CD4-positive, alpha-beta memory T cell (primary cell): ENCODE results near the gene TBL1XR1. TPM values are rescaled to one million over a fixed set of nuclear protein-coding genes. Genes with fewer than 3 reads are reported as not detected.

Experiments used
- CTCF ChIA-PET: fragments of 350-600 bp; sonication (Branson Sonifier 250); formaldehyde crosslinking; loops from one replicate; lab custom pipeline; 2021; ENCODE audit warnings: inconsistent platforms; ENCODE audit not compliant: partially characterized antibody; lab: Charles Lee
- POLR2A ChIA-PET: fragments of 350-600 bp; sonication (Branson Sonifier 250); formaldehyde crosslinking; loops from one replicate; lab custom pipeline; 2021; ENCODE audit not compliant: partially characterized antibody; lab: Charles Lee
- DNase-seq, 5 donors: peaks; one replicate each; pipeline versions ENCODE4 v3.0.0 to v3.0.0-alpha.2; 2020 to 2022; ENCODE audit warnings: mixed read lengths in 1 of 5
- H3K27ac ChIP-seq: one replicate; pipeline ENCODE4 v1.7.0; 2013; ENCODE audit warnings: low read depth, low read length
- H3K27me3 ChIP-seq: 2 replicates; pipeline ENCODE4 v1.7.0; 2013; ENCODE audit warnings: mild to moderate bottlenecking, low read length, moderate library complexity; ENCODE audit not compliant: insufficient read depth
- H3K36me3 ChIP-seq: 2 replicates; pipeline ENCODE4 v1.7.0; 2013; ENCODE audit warnings: mild to moderate bottlenecking, low read length, moderate library complexity; ENCODE audit not compliant: insufficient read depth
- H3K4me1 ChIP-seq: 2 replicates; pipeline ENCODE4 v1.7.0; 2013; ENCODE audit warnings: mild to moderate bottlenecking, low read length, moderate library complexity; ENCODE audit not compliant: insufficient read depth
- H3K4me3 ChIP-seq, 2 donors: one replicate each; pipeline ENCODE4 v1.7.0; 2013; ENCODE audit warnings: low read length in 2 of 2, mild to moderate bottlenecking in 1 of 2
- H3K9me3 ChIP-seq, 2 donors: one replicate each; pipeline ENCODE4 v1.7.0; 2013; ENCODE audit warnings: low read length in 2 of 2, control low read depth in 1 of 2; ENCODE audit not compliant: control insufficient read depth in 1 of 2
- H3K27ac Mint-ChIP-seq, 7 donors: one replicate each; pipeline ENCODE4 v1.8.0; 2020 to 2021; ENCODE audit warnings: mixed read lengths in 7 of 7, mild to moderate bottlenecking in 6 of 7, inconsistent platforms in 3 of 7, moderate library complexity in 3 of 7
- H3K27me3 Mint-ChIP-seq, 2 donors: one replicate each; pipeline ENCODE4 v1.8.0; 2020 to 2021; ENCODE audit warnings: mixed read lengths in 2 of 2
- H3K36me3 Mint-ChIP-seq, 2 donors: one replicate each; pipeline ENCODE4 v1.8.0; 2020 to 2021; ENCODE audit warnings: mixed read lengths in 2 of 2, inconsistent platforms in 1 of 2, mild to moderate bottlenecking in 1 of 2
- H3K4me1 Mint-ChIP-seq, 4 donors: one replicate each; pipeline ENCODE4 v1.8.0; 2020 to 2021; ENCODE audit warnings: mixed read lengths in 4 of 4, mild to moderate bottlenecking in 1 of 4
- H3K4me3 Mint-ChIP-seq, 8 donors: one replicate each; pipeline ENCODE4 v1.8.0; 2020 to 2021; ENCODE audit warnings: mixed read lengths in 8 of 8, mild to moderate bottlenecking in 7 of 8, moderate library complexity in 6 of 8, inconsistent platforms in 3 of 8
- H3K9me3 Mint-ChIP-seq, 8 donors: one replicate each; pipeline ENCODE4 v1.8.0; 2020 to 2021; ENCODE audit warnings: mixed read lengths in 8 of 8, mild to moderate bottlenecking in 5 of 8, inconsistent platforms in 3 of 8, moderate library complexity in 1 of 8
- intact Hi-C: fragments of 100-400 bp; cut with micrococcal nuclease; formaldehyde crosslinking; loops from one replicate; pipeline ENCODE4 v1.15.1; 2023
- polyA plus RNA-seq, 2 donors: library from polyadenylated mRNA; unstranded; fragments of 300-500 nt; fragmentation: Illumina TruSeq; gene quantifications; one replicate each; pipeline ENCODE4 v1.2.3, GENCODE V29; 2021
- total RNA-seq, 2 experiments: library from RNA; stranded (reverse); gene quantifications; one replicate each; pipeline ENCODE4 v1.2.3, GENCODE V29; 2021

Gene TBL1XR1
- total and polyA plus RNA-seq, 4 experiments from 2014 or later, result 20.1 to 172 (median 100) TPM

DNA sequence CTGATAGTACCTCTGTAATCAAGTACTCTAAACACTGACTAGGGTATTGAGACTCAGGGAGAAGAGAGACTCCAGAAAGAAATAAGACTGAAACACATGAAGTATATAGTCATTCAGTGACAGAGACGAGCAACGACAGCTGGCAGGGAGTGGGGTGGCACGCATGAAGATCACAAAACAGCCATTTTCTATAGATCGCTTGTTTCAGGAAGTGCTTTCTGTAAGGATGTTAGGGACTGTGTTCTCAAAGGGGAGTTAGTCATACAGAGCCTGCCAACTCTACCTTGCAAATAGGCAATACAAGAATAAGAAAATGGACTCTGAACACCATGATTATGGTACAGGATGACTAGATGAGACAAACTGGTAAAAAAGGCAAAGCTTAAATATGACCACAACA lies 139.5 kb downstream of the TBL1XR1 start:
- Histone ChIP-seq H3K27ac (no peak overlapping the region), H3K4me3 (no peak overlapping the region), H3K4me1 (peaks cover 44% of the 10 kb centered on the region), H3K36me3 (peaks cover 9% of the 10 kb centered on the region), H3K9me3 (no peaks in the 10 kb centered on the region), H3K27me3 (no peaks in the 10 kb centered on the region)
- Mint-ChIP-seq H3K27me3 (no peaks in the 10 kb centered on the region), H3K36me3 (peaks cover 3 to 7% of the 10 kb centered on the region in 2 donors), H3K4me3 (no peak overlapping the region), H3K9me3 (no peaks in the 10 kb centered on the region), H3K4me1 (peaks cover 25 to 37% (median 29%) of the 10 kb centered on the region in 4 donors), H3K27ac (no peak overlapping the region)
- intact Hi-C loops, result loop anchor here (5.0 kb wide), 1 partner anchor 90 kb away; no protein-coding TSS in a partner anchor
- ChIA-PET CTCF (interaction anchor here (0.8 to 1.5 kb wide), 3 partner anchors 11 to 302 kb away, joined by 3 to 5 read pairs (median 3); no protein-coding TSS in a partner anchor), POLR2A (interaction anchor here (0.8 to 2.4 kb wide), 4 partner anchors 138 to 302 kb away, joined by 3 to 15 read pairs (median 6); partner anchors contain the start of gene TBL1XR1)
- peak; percentile 13 to 46 (median 35) for DNase-seq

DNA sequence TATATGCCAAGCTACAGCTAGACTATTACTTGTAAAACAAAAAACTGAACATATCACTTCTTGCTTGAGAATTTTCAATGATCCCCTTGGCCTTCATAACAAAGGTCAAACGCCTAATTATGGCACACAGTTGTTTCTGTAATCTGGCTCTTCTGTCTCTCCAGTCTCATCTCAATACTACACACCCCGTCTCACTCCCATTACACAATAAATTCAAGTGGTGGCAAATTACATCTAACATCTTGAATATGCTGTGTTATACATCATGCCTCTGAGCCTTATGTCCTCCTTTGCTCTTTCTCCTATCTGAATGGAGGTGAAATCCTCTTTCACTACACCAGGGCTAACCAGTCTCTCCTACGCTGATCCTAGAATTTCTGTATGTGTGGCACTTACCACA lies 140.4 kb downstream of the TBL1XR1 start:
- Mint-ChIP-seq H3K9me3 (no peaks in the 10 kb centered on the region), H3K27ac (no peak overlapping the region), H3K4me1 (peaks cover 19 to 29% (median 26%) of the 10 kb centered on the region in 4 donors), H3K4me3 (no peak overlapping the region), H3K27me3 (no peaks in the 10 kb centered on the region), H3K36me3 (peaks cover 3 to 5% of the 10 kb centered on the region in 2 donors)
- Histone ChIP-seq H3K27me3 (no peaks in the 10 kb centered on the region), H3K9me3 (no peaks in the 10 kb centered on the region), H3K27ac (no peak overlapping the region), H3K36me3 (peaks cover 9% of the 10 kb centered on the region), H3K4me3 (no peak overlapping the region), H3K4me1 (peaks cover 38% of the 10 kb centered on the region)
- intact Hi-C loops, result loop anchor here (5.0 kb wide), 1 partner anchor 90 kb away; no protein-coding TSS in a partner anchor
- ChIA-PET POLR2A (interaction anchor here (1.4 to 2.4 kb wide), 3 partner anchors 138 to 303 kb away, joined by 4 to 15 read pairs (median 7); partner anchors contain the start of gene TBL1XR1), CTCF (interaction anchor here (1.5 kb wide), 1 partner anchor 10 kb away, joined by 3 read pairs; no protein-coding TSS in a partner anchor)
- no peak for DNase-seq

DNA sequence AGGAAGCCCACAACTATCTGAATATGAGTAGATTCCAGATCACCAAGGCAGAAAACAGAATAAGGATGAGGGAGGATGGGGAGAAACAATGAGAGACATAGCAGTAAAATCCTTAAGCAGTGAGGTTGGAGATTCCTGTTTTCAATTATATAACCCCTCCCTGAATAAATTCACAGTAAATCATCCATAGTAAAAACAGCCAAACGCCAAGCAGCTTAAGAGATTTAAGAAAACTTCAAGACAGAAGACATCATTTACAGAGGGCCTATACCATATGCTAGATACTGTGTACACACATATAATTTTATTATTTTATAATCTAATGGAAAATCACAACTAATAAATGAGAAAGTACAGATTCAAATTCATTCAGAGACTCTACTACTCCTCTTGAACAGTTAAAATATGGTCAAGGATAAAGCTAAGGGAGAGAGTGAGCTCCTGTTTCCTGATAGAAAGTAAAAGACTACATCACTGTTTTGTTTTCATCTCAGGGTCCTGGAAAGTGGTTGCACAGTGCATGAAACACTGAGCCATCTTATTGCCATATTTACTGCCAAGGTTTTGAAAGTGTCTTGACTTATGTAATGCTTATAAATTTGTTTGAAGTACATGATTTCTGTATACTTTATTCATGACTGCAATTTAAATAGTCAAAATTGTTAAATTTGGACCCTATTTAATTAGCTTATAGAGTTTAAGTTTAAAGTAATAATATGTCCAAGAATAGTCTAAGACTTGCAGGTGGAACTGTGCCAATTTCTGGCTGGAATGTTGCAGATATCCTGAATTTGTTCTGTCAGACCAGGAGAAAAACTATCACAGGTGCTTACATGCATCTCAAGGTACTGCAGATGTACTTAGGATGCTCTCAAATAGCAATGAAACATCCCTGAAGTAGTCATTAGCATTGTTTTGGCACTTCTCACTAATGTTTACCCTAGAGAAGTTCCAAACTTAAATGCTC lies 141.4 kb downstream of the TBL1XR1 start:
- H3K9me3 ChIP-seq, result no peaks in the 10 kb centered on the region
- H3K27me3 ChIP-seq, result no peaks in the 10 kb centered on the region
- H3K27ac ChIP-seq, result no peak overlapping the region
- peak overlapping the region in 1 of 8 donors; percentile 1 for H3K4me3 Mint-ChIP-seq
- no peaks in the 10 kb centered on the region for H3K27me3 Mint-ChIP-seq
- H3K4me3 ChIP-seq, result no peak overlapping the region
- intact Hi-C loops, result loop anchor here (5.0 kb wide), 1 partner anchor 91 kb away; no protein-coding TSS in a partner anchor
- no peaks in the 10 kb centered on the region for H3K9me3 Mint-ChIP-seq
- H3K4me1 Mint-ChIP-seq, result peaks cover 24 to 35% (median 26%) of the 10 kb centered on the region in 4 donors
- DNase-seq, result no peak
- H3K4me1 ChIP-seq, result peaks cover 41% of the 10 kb centered on the region
- H3K36me3 Mint-ChIP-seq, result peaks cover 3 to 5% of the 10 kb centered on the region in 2 donors
- ChIA-PET POLR2A (interaction anchor here (0.9 to 1.0 kb wide), 2 partner anchors 142 to 143 kb away, joined by 3 to 6 read pairs; partner anchors contain the start of gene TBL1XR1), CTCF (interaction anchor here (0.8 kb wide), 2 partner anchors 11 to 140 kb away, joined by 3 read pairs; no protein-coding TSS in a partner anchor)
- H3K27ac Mint-ChIP-seq, result peak overlapping the region in 5 of 7 donors; percentile 2 to 89 (median 74)
- peaks cover 9% of the 10 kb centered on the region for H3K36me3 ChIP-seq

DNA sequence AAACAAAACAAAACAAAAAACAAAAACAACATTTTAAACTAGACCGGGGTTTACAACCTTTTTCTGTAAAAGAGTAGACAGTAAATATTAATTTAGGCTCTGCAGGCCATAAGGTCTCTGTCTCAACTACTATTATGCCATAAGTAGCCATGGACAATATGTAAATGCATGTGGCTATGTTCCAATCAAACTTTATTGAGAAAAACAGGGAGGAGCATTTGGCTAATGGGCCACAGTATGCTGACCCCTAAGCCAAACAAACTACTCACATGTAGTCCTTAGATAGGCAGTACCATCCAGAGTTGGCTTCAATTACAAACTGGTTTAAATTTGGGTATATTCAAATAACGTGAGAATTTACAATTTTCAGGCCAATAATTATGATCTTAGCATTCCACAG lies 144.2 kb downstream of the TBL1XR1 start:
- CTCF ChIA-PET, result interaction anchor here (1.0 to 3.8 kb wide), 4 partner anchors 142 to 1332 kb away, joined by 3 to 28 read pairs (median 16); partner anchors contain the start of gene TBL1XR1

DNA sequence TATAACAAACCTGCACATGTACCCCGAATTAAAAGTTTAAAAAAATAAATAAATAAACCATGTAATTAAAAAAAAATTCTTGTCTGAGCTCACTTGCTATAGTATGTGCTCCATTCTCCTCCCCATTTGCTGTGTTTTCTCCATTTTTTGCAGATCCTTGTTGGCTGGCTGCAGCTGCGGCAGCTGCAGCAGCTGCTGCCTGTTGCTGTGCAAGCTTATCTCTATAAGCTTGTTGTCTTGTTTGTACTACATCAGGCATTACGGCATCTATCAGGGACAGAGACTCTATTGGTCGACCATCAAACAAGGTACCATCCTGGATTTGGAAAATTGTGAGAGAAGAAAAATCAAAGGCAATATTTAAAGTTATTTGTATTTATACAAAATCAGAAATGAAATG lies 145.9 kb downstream of the TBL1XR1 start:
- no peaks in the 10 kb centered on the region for H3K27me3 Mint-ChIP-seq
- Histone ChIP-seq H3K27ac (no peak overlapping the region), H3K27me3 (no peaks in the 10 kb centered on the region), H3K36me3 (peaks cover 29% of the 10 kb centered on the region), H3K9me3 (no peaks in the 10 kb centered on the region), H3K4me3 (no peak overlapping the region), H3K4me1 (peaks cover 15% of the 10 kb centered on the region)
- no peak for DNase-seq
- H3K27ac Mint-ChIP-seq, result peak overlapping the region in 1 of 7 donors; percentile 22
- H3K36me3 Mint-ChIP-seq, result peaks cover 35 to 43% of the 10 kb centered on the region in 2 donors
- ChIA-PET CTCF (interaction anchor here (0.7 to 4.5 kb wide), 26 partner anchors 22 to 1915 kb away, joined by 3 to 32 read pairs (median 4); partner anchors contain the start of gene TBL1XR1), POLR2A (interaction anchor here (1.2 to 5.7 kb wide), 6 partner anchors 94 to 596 kb away, joined by 3 to 61 read pairs (median 6); partner anchors contain the start of gene TBL1XR1)
- intact Hi-C loops, result loop anchor here (1.0 to 5.0 kb wide), 8 partner anchors 145 to 1333 kb away; no protein-coding TSS in a partner anchor
- H3K4me3 Mint-ChIP-seq, result no peak overlapping the region
- H3K9me3 Mint-ChIP-seq, result no peaks in the 10 kb centered on the region
- H3K4me1 Mint-ChIP-seq, result peaks cover 16 to 24% (median 19%) of the 10 kb centered on the region in 4 donors

More for the DNA sequence above, 144.2 kb downstream of the TBL1XR1 start:
- H3K4me1 ChIP-seq, result peaks cover 32% of the 10 kb centered on the region
- intact Hi-C loops, result loop anchor here (5.0 kb wide), 5 partner anchors 324 to 1274 kb away; no protein-coding TSS in a partner anchor
- H3K9me3 ChIP-seq, result no peaks in the 10 kb centered on the region
- peak overlapping the region in 4 of 7 donors; percentile 38 to 54 (median 46) for H3K27ac Mint-ChIP-seq
- H3K36me3 Mint-ChIP-seq, result peaks cover 25 to 32% of the 10 kb centered on the region in 2 donors
- H3K4me1 Mint-ChIP-seq, result peaks cover 15 to 24% (median 17%) of the 10 kb centered on the region in 4 donors
- H3K36me3 ChIP-seq, result peaks cover 21% of the 10 kb centered on the region
- no peak overlapping the region for H3K4me3 ChIP-seq
- H3K9me3 Mint-ChIP-seq, result no peaks in the 10 kb centered on the region
- DNase-seq, result no peak
- H3K4me3 Mint-ChIP-seq, result no peak overlapping the region
- no peaks in the 10 kb centered on the region for H3K27me3 Mint-ChIP-seq
- H3K27me3 ChIP-seq, result no peaks in the 10 kb centered on the region
- POLR2A ChIA-PET, result interaction anchor here (0.8 to 5.7 kb wide), 4 partner anchors 93 to 307 kb away, joined by 3 to 61 read pairs (median 18); partner anchors contain the start of gene TBL1XR1
- H3K27ac ChIP-seq, result no peak overlapping the region

DNA sequence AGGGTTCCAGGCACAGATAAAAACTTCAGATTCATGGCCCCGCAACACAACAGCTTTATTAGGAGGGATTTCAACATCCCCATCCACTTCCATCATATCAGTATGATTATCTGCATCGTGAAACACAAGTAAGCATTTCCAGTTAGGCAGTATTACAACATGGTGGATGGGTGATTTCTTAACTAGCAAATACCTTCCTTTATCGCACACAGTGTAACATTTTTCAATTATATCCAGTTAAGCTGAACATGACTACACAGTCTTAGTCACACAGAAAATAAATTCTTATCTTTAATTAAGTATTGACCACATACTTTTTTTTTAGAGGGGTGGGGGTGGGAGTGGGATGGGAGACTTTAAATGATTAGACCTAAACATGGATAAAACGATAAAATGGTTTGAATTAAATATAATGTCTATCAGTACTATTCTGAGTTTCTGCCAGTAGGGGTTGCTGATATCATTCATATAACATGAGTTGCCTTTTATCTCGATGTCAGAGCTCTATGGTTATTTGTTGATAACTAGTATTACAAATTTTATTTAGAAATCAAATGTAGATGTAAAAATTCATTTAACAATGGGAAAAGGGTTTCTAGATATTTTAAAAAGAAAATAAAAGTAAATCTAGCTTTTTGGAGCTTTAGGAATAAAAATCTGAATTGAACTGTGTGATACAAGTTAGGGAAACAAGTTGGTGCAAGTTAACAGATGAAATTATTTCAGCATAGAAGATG lies 146.6 kb downstream of the TBL1XR1 start:
- H3K27me3 ChIP-seq, result no peaks in the 10 kb centered on the region
- H3K27ac Mint-ChIP-seq, result peak overlapping the region in 6 of 7 donors; percentile 16 to 76 (median 38)
- H3K9me3 Mint-ChIP-seq, result no peaks in the 10 kb centered on the region
- intact Hi-C loops, result loop anchor here (1.0 to 5.0 kb wide), 9 partner anchors 146 to 1334 kb away; no protein-coding TSS in a partner anchor
- ChIA-PET POLR2A (interaction anchor here (0.5 to 5.7 kb wide), 5 partner anchors 130 to 1334 kb away, joined by 3 to 61 read pairs (median 6); partner anchors contain the start of gene TBL1XR1), CTCF (interaction anchor here (0.7 to 4.5 kb wide), 29 partner anchors 15 to 1916 kb away, joined by 3 to 32 read pairs (median 3); partner anchors contain the start of gene TBL1XR1)
- no peak overlapping the region for H3K4me3 Mint-ChIP-seq
- peaks cover 15 to 19% (median 16%) of the 10 kb centered on the region in 4 donors for H3K4me1 Mint-ChIP-seq
- peaks cover 40 to 50% of the 10 kb centered on the region in 2 donors for H3K36me3 Mint-ChIP-seq
- no peak overlapping the region for H3K4me3 ChIP-seq
- DNase-seq, result peak in 4 of 5 donors; percentile 53 to 64 (median 55)
- H3K36me3 ChIP-seq, result peaks cover 32% of the 10 kb centered on the region
- H3K4me1 ChIP-seq, result peaks cover 8% of the 10 kb centered on the region
- H3K27me3 Mint-ChIP-seq, result no peaks in the 10 kb centered on the region
- no peaks in the 10 kb centered on the region for H3K9me3 ChIP-seq
- H3K27ac ChIP-seq, result no peak overlapping the region
